HG03342 (cell line): ENCODE data around the gene PPP1R18.
A peak's percentile ranks its signal among the peaks of the same experiment; 100 is the strongest.
"Not testable (repeated sequence)": the region's sequence is repeated elsewhere in the genome, so short reads cannot be mapped to it uniquely, and the experiment has no call there.

Experiments used
- ATAC-seq: cut with Tn5 transposase; IDR thresholded peaks from one replicate; pipeline ENCODE4 v1.9.1; 2021; ENCODE audit warnings: mild to moderate bottlenecking, moderate library complexity; ENCODE audit not compliant: unreplicated experiment

PPP1R18 gene

GRCh38 chr6:30670760-30671527 lies 15.5 kb downstream of the PPP1R18 start:
- ATAC-seq, result no peak

- ATAC-seq, result not testable (repeated sequence)
Observed at GRCh38 chr6:30666300-30666699, 20.1 kb downstream of the PPP1R18 start.

- ATAC-seq, result no peak
Observed at GRCh38 chr6:30664994-30665767, 21.3 kb downstream of the PPP1R18 start.

- not testable (repeated sequence) for ATAC-seq
Observed at GRCh38 chr6:30657922-30658321, 28.5 kb downstream of the PPP1R18 start.

- no peak for ATAC-seq
Observed at GRCh38 chr6:30657454-30657853, 29.0 kb downstream of the PPP1R18 start.

- ATAC-seq, result no peak
Observed at GRCh38 chr6:30656513-30656912, 29.9 kb downstream of the PPP1R18 start.

- no peak for ATAC-seq
Observed at GRCh38 chr6:30655743-30656094, 30.7 kb downstream of the PPP1R18 start.

GRCh38 chr6:30654798-30655742 lies 31.4 kb downstream of the PPP1R18 start:
- no peak for ATAC-seq

- ATAC-seq, result no peak
Observed at GRCh38 chr6:30651143-30651542, 35.3 kb downstream of the PPP1R18 start.

GRCh38 chr6:30647242-30648116 lies 39.0 kb downstream of the PPP1R18 start:
- peak; percentile 62 for ATAC-seq

- ATAC-seq, result peak; percentile 42
Observed at GRCh38 chr6:30646450-30647241, 39.8 kb downstream of the PPP1R18 start, which contains the start of gene C6orf136. Gene C6orf136, plus strand, starts transcription at chr6:30647133. Its CDS starts 99 bp downstream, at chr6:30647232.

GRCh38 chr6:30645989-30646388 lies 40.5 kb downstream of the PPP1R18 start:
- ATAC-seq, result no peak

- ATAC-seq, result no peak
Observed at GRCh38 chr6:30644769-30645168, 41.7 kb downstream of the PPP1R18 start.

- no peak for ATAC-seq
Observed at GRCh38 chr6:30643656-30644055, 42.8 kb downstream of the PPP1R18 start.

- no peak for ATAC-seq
Observed at GRCh38 chr6:30641048-30641447, 45.4 kb downstream of the PPP1R18 start.

- ATAC-seq, result no peak
Observed at GRCh38 chr6:30640481-30640880, 46.0 kb downstream of the PPP1R18 start.

- ATAC-seq, result no peak
Observed at GRCh38 chr6:30635834-30636233, 50.6 kb downstream of the PPP1R18 start.

- peak; percentile 79 for ATAC-seq
Observed at GRCh38 chr6:30626484-30627366, 59.7 kb downstream of the PPP1R18 start, which contains the start of gene ATAT1. Gene ATAT1, plus strand, starts transcription at chr6:30626874.
